GM21447 (cell line): Measurements from ENCODE around the gene PKD1.
"Not testable (repeated sequence)": the region's sequence is repeated elsewhere in the genome, so short reads cannot be mapped to it uniquely, and the experiment has no call there.

Experiments used
- ATAC-seq: cut with Tn5 transposase; IDR thresholded peaks from one replicate; pipeline ENCODE4 v1.9.1; 2021; ENCODE audit not compliant: unreplicated experiment

Gene PKD1

GRCh38 chr16:2126161-2126743 lies 9.4 kb downstream of the PKD1 start:
- ATAC-seq = not testable (repeated sequence)

- ATAC-seq = not testable (repeated sequence)
These were observed 10.1 kb downstream of the PKD1 start for GRCh38 chr16:2125609-2126008.

GRCh38 chr16:2124694-2125444 lies 10.8 kb downstream of the PKD1 start:
- ATAC-seq = not testable (repeated sequence)

- ATAC-seq = not testable (repeated sequence)
These were observed 11.4 kb downstream of the PKD1 start for GRCh38 chr16:2124377-2124693.

GRCh38 chr16:2123706-2124376 lies 11.9 kb downstream of the PKD1 start:
- not testable (repeated sequence) for ATAC-seq

- not testable (repeated sequence) for ATAC-seq
These were observed 12.6 kb downstream of the PKD1 start for GRCh38 chr16:2122934-2123683.

- ATAC-seq = no peak
These were observed 13.3 kb downstream of the PKD1 start for GRCh38 chr16:2122429-2122828.

GRCh38 chr16:2121853-2122252 lies 13.8 kb downstream of the PKD1 start:
- no peak for ATAC-seq

GRCh38 chr16:2121325-2121724 lies 14.4 kb downstream of the PKD1 start:
- ATAC-seq = not testable (repeated sequence)

GRCh38 chr16:2117960-2118722 lies 17.6 kb downstream of the PKD1 start:
- ATAC-seq = not testable (repeated sequence)

- not testable (repeated sequence) for ATAC-seq
These were observed 18.4 kb downstream of the PKD1 start for GRCh38 chr16:2117341-2117740.

- ATAC-seq = not testable (repeated sequence)
These were observed 19.3 kb downstream of the PKD1 start for GRCh38 chr16:2116428-2116827.

- no peak for ATAC-seq
These were observed 20.1 kb downstream of the PKD1 start for GRCh38 chr16:2115591-2115973.

- not testable (repeated sequence) for ATAC-seq
These were observed 20.7 kb downstream of the PKD1 start for GRCh38 chr16:2114885-2115590.

GRCh38 chr16:2114225-2114624 lies 21.5 kb downstream of the PKD1 start:
- ATAC-seq = not testable (repeated sequence)

GRCh38 chr16:2112539-2113106 lies 23.1 kb downstream of the PKD1 start:
- ATAC-seq = not testable (repeated sequence)

- not testable (repeated sequence) for ATAC-seq
These were observed 24.0 kb downstream of the PKD1 start for GRCh38 chr16:2111412-2112335.

GRCh38 chr16:2111009-2111353 lies 24.7 kb downstream of the PKD1 start:
- not testable (repeated sequence) for ATAC-seq
